ENCODE data around the gene LILRB3.

DNA sequence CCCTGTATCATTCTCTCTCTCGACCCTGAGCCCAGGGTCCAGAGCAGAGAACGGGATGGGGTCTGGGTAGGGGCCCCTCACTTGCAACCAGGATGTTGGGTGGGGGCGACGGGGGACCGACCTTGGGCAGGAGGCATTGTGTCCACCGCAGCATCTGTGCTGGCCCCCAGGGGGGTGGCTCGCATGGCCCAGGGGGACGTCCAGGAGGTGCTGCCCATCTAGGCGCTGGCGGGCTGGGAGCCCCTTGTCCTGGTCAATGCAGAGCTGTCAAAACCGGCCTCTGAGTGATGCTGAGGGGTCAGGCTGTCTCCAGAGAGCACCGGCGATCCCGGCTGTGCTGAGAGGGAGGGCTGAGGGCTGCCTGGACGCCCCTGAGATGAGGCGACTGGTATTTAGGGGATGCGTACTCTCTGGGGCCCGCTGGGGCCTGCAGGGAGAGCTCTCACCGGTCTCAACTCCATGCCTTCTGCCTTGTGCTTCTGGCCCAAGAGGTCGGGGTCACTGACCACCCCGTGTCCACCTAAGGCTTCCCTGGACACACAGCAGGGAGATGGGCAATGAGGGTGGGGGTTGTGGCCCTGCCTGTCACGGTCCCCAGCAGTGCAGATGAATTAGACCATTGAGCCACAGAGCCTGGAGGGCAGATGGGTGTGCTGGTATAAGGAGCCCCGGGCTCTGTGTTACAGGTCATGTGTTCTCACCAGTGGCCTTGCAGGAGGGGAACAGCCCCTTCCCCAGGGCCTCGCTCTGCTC lies 13.6 kb downstream of the LILRB3 start:
- TF ChIP-seq, protein P1, sequence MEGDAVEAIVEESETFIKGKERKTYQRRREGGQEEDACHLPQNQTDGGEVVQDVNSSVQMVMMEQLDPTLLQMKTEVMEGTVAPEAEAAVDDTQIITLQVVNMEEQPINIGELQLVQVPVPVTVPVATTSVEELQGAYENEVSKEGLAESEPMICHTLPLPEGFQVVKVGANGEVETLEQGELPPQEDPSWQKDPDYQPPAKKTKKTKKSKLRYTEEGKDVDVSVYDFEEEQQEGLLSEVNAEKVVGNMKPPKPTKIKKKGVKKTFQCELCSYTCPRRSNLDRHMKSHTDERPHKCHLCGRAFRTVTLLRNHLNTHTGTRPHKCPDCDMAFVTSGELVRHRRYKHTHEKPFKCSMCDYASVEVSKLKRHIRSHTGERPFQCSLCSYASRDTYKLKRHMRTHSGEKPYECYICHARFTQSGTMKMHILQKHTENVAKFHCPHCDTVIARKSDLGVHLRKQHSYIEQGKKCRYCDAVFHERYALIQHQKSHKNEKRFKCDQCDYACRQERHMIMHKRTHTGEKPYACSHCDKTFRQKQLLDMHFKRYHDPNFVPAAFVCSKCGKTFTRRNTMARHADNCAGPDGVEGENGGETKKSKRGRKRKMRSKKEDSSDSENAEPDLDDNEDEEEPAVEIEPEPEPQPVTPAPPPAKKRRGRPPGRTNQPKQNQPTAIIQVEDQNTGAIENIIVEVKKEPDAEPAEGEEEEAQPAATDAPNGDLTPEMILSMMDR (IDR thresholded peaks at IDR 0.05 in 8 of 11, conservative IDR thresholded peaks at IDR 0.05 in 3 of 11): no peak
- no peak for TF ChIP-seq POLR2A (IDR thresholded peaks at IDR 0.05)

Data from spleen (tissue), 7 donors.